ENCODE measurements around the gene PRKAG2.

Gene PRKAG2

DNA sequence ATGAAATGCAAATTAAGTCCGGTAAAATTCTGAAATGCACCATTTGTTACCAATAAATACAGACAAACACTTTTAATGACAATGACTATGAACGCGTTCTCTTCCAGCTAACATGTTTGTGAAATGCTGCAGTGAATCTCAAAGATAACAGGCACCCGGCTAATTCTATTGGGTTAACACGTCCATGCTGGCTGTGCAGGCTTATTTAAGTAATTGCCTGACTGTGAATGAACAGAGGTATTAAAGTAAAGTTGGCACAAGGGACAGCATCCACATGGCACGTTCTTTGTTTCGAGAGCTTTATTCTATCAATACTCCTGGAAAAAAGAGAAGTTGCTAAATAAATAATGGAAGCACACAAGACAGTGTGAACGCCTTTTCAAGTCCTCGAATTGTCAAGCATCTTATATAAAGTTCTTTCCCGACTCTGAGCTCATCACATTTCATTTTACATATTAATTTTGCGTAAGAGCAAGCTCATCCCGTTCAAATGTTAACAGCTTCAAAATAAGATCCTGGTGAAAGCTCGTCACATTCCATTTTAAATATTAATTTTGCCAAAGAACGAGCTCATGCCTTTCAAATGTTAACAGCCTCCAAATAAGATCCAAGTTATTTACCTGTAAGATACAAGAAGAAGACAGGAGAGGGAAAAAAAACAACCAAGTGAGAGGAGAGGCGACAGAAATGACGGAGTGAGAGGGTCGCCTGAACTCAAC lies 245.9 kb downstream of the PRKAG2 start:
- DNase-seq, result no peak

DNA sequence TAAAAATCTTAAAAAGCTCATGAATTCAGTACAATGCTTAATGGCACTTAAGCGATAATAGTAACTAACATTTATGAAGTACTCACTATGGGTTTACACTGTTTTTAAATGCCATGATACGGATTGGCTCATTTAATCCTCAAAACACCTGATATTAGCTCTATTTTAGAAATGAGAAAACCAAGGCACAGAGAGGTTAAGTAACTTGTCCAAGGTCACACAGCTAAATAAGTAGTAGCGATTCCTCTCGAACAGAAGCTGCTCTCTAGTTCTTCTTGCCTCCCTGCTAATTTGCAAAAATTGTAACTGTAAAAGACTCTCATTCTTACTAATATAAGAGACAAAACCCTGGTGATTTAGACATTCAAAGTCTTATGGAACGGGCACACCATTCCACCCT lies 246.6 kb downstream of the PRKAG2 start:
- DNase-seq, result no peak

DNA sequence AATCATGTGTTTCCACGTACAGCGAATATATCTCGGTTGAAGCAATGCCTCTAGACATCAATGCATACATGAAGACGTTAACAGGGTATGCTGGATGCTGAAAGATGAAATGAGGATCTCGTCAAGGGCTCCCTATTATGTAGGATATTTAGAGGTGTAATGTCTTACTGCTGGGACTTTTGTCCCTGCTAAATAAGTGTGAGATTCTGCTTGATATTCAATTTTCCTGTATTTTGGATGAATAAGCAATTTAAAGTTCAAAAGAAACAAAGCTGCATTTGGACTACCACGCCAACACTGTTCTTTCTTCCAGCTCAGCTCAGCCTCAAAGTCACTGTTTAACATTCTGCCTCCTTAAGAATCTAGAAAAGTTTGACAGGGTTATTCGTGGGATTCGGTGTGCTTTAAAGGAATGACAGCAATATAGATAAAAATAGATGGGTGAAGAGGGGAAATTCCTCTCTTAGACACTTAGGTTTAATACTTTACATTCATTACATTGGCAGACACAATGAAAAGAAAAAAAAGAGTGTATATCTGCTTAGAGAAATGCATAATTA lies 247.1 kb downstream of the PRKAG2 start:
- DNase-seq, result no peak

DNA sequence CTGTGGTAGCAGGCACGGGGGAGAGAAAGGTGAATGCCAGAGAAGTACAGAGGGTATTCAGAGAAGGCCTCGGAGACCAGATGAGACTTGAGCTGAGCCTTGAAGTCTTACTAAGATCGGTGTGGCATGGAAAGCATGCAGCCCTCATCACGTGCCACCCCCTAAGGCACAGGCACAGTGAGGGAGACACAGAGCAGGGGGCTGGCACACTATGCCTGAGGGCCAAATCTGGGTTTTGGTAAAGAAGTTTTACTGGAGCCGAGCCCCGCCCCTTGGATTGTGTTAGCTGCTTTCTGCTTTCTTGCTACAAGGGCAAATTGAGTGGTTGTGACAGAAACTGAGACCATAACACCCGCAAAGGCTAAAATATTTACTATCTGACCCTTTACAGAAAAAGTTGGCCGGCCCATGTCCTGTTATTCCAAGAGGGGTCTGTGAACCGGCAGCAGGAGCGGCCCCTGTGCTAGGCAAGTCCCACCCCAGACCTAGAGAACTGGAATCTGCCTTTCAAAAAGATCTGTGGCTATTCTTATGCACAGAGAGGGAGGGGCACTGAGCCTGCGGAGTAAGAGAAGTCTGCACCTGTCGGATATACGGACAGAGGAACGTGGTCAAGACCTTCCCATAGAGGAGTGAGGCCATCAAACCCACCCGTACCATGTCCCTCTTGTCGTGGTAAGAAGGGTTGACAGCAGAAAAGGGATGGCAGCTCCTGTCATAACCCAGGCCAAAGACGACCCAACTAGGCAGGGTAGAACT lies 247.9 kb downstream of the PRKAG2 start:
- no peak for DNase-seq

DNA sequence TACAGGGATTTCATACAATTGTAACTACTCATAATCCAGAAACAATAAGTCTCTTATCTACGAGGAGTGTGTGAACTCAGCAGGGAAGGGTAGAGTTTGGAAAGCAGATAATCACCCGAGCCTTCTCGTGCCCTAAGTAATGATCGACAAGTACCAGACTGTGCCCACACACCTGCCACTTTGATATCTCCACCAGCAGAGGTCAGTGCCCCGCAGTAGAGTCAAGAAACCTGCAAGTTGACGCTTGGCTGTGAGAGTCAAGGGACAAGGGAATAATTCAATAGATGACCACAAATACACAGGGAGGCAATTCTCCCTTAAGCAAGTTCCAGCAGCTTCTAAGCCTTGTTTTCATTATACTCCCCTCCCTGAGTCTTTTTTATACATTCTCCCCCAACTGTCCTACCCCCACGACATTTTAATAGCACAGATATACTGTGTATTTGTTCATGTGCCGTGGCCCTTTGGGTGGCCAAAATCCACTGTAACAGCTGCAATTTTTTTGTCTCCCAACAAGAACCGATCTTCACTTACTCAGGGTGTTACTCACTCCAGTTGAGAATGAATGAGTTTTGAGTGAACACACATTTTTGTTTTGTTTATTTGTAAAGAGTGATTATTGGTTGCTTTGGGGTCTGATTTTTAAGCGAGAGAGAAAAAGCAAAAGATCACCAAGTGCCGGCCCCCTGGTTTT lies 250.3 kb downstream of the PRKAG2 start:
- DNase-seq, result no peak

DNA sequence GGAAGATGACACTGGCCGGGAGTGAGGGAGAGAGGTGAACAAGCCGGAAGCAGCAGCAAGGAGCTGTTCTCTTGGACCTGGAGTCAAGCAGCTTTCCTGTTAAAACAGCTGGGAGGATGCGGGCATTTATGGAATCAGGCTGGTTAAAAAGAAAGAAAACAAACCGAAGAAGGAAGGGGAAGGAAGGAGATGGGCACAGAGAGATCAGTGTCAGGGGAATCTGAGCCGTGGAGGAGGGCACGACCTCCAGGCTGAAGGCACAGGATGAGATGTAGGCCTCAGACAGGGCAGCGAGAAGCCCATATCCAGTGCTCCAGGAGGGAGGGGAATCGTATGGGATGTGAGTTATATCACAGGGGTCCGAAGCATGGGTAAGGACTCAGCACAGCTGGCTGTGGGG lies 251.3 kb downstream of the PRKAG2 start:
- no peak for DNase-seq

DNA sequence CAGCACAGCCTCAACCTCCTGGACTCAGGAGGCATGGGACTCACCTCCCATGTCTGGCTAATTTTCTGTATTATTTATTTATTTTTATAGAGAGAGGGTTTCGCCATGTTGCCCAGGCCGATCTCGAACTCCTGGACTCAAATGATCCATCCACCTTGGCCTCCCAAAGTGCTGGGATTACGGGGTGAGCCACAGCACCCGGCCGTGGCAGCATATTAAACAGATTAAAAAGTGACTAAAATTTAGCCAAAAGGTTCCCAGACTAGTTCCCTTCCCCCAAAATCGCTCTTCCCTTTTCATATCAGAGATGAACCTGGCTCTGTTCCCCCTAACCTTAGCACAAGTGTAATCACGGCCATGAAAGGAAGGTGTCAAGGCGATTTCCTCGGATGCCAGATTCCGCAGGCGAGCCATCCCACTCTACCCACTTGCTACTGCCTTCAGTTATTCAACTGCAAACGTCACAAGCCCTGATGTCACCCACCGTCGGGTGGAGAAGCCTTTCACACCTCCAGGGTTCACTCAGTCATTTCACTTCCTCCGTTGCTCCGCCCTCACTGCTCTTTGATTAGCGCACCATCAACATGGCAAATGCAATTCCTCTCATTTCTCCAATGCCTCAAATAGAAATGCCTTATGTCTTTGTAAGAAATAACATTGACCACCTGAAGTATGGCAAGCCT lies 252.5 kb downstream of the PRKAG2 start:
- no peak for DNase-seq

DNA sequence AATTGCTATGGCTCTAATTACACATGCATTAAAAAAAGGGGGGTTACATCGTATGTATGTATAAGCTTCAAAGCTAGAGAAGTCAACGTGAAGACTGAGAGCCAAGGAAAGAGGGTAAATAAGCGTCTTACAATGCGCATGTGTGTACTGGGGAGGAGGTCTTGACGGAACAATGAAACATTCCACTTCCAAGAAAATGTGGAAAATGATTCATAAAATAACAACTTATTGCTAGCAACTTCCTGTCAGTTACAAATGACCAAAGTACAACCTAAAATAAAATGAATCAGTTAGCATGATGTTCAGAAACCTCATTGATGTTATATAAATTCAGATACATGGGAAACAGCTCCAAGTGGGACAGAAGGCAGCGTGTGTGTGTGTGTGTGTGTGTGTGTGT lies 253.1 kb downstream of the PRKAG2 start:
- no peak for DNase-seq

DNA sequence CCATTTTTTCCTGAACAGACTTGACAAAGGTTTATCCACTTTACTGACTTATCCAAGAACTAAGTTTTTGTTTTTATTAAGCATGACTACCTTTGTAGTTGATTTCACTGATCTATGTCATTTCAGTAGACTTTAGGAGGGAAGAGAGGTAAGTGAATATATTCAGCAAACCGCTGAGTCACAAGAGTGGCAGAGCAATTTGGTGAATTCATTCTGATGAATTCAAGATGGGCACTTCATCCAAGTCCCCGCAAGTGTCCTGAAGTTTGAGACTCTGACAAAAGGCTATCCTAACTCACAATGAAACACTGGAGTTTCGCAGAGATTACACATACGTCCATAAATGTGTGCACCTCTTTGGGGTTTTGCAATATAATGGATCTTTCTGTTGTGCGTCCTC lies 255.0 kb downstream of the PRKAG2 start:
- no peak for DNase-seq

DNA sequence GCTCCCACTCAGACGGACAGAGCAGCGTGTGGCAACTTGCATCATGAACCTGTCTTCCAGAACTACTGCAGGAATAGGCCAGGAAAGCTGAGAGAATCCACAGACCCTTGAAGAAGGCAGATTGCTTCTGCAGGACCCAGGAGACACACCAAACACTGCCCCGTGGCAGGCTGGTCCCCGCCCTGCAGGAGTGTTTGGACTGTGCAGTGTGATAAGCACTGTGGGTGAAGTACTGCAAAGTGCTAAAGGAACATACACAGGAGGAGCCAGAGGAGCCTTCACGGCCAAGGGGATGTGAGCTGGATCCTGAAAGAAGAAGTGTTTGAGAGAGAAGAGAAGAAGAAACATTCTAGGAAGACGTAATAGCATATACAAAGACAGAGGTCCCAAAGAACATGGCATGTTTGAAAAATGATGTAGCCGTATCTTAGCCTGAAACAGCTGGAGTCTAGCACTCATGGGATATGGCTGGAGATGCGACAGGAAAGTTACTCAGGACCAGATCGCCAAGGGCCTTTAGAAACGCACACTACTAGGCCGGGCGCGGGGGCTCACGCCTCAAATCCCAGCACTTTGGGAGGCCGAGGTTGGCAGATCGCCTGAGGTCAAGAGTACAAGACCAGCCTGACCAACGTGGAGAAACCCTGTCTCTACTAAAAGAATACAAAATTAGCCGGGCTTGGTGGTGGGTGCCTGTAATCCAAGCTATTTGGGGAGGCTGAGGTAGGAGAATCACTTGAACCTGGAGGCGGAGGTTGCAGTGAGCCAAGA lies 260.3 kb downstream of the PRKAG2 start:
- no peak for DNase-seq

DNA sequence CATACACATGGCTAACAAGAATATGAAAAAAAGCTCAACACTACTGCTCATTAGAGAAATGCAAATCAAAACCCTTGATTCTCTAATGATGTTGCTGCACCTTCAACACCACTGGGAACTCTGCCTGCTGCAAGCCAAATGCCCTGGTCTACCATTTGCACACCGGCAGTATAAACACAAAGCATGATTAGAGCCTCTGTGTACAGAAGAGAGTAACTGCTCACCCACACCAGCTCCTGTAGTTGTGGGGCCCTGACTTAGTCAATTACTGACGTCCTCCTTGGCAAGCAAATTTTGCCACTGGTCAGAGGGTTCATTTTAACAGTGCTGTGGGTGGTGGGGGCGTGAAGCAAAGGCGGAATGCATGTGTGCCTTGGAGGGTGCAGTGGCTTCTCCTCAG lies 261.1 kb downstream of the PRKAG2 start:
- DNase-seq, result no peak

DNA sequence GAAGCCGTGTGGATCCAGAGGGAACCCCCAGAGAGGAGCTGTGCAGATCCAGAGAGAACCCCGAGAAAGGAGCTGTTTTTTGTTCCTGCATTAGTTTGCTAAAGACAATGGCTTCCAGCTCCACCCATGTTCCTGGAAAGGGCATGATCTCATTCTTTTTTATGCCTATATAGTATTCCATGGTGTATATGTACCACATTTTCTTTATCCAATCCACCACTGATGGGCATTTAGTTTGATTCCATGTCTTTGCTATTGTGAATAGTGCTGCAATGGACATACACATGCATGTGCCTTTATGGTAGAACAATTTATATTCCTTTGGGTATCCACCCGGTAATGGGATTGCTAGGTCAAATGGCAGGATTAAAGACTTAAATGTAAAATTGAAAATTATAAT lies 261.9 kb downstream of the PRKAG2 start:
- DNase-seq, result no peak

DNA sequence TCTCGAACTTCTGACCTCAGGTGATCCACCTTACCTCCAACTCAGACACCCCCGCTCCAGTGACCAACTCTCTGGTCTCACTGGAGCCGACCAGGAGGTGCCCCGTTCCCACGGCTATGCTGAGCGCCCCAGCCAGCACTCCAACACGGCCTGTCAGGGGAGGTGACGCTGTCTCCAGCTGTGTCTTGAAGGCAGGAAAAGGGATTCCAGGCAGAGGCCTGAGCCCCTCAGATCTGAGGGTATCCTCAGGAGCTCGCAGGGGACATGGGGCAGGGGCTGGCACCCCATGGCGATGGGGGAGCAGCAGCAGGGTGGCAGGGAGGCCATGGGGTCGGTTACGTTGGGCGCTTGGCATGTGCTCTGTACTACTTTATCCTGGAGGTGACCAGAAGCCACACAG lies 262.9 kb downstream of the PRKAG2 start:
- DNase-seq, result no peak

DNA sequence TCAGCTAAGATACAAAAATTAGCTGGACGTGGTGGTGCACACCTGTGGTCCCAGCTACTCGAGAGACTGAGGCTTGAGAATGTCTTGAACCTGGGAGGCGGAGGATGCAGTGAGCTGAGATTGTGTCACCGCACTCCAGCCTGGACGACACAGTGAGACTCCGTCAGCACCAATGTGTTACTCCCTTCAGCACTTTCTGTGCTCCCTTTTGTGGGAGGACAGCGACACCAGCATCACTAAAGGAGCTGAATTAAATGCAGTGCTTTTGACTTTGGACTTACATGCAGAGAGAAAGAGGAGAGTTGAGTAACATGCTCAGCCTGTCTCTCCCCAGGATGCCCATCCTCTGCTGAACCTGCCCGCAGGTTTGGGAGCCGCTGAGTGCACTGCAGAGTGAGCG lies 265.0 kb downstream of the PRKAG2 start:
- DNase-seq, result no peak

DNA sequence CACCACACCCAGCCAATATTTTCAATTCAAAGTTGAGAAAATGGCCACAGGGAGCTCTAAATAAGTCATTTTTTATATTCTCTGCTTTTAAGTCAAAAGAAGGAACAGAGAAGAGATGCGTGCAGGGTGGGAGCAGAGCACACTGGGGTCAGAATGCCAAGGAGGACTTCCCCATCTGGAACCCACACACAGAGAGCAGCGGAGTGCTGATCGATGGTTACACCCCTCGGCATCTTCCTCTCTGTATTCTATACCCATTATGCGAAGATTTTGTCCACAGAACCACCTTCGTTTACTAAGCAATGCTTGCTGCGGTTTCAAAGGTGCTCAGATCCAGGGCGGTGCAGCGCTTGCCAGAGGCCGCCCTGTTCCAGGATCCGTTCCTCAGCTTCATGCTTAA lies 265.9 kb downstream of the PRKAG2 start:
- no peak for DNase-seq

DNA sequence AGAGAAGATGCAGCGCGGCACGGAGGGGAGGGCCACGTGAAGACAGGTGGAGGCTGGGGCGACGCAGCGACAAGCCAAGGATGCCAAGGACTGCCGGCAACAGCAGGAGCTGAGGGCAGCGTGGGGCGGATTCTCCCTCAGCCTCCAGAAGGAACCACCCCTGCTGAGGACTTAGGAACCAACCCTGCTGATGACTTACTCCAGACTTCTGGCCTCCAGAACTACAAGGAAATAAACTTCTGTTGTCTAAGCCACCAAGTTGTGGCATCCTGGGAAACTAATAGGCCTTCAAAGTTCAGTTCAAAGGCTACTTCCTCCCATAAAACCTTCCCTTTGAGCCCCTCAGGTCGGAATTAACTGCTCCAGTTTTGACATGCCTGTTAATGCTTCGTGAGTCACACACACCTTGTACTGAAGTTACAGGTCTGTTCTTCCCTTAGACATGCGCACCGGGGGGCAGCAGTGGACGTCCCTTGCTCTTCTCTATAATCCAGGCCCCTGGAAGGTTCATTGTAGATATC lies 268.8 kb downstream of the PRKAG2 start:
- no peak for DNase-seq

DNA sequence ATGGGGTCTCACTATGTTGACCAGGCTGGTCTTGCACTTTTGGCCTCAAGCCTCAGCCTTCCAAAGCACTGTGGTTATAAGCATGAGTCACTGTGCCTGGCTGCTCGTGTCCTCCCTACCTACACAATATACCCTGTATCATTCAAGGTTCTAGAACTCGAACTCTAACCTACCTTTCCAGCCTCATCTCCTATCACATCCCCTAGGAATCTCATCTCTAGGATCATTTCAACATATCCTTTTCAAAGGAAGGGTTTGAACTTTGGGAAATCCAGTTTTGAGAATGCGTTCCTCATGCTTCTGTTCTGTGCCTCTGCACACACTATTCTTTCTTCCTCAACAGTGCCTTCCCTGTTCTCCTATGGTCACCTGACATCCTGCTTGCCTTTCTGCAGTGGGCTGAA lies 269.4 kb downstream of the PRKAG2 start:
- DNase-seq, result no peak

DNA sequence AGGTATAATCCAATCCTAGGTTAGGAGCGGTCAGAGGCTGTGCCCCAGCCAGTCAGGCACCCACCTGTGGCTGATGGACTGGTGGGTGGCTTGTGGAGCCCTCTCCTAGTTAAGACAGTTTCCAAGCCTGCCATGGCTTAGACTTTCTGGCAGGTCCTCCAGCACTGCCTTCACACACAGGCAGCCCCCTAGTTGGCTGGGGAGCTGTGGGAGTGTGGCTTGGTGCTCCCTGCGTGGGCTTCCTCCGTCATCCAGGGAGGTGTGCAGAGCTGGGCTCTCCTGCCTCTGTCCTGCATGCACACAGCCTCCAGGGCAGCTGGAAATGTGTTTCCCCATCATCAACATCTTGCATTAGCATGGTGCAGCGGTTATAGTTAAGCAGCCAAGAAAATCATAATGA lies 273.0 kb downstream of the PRKAG2 start:
- DNase-seq, result no peak

DNA sequence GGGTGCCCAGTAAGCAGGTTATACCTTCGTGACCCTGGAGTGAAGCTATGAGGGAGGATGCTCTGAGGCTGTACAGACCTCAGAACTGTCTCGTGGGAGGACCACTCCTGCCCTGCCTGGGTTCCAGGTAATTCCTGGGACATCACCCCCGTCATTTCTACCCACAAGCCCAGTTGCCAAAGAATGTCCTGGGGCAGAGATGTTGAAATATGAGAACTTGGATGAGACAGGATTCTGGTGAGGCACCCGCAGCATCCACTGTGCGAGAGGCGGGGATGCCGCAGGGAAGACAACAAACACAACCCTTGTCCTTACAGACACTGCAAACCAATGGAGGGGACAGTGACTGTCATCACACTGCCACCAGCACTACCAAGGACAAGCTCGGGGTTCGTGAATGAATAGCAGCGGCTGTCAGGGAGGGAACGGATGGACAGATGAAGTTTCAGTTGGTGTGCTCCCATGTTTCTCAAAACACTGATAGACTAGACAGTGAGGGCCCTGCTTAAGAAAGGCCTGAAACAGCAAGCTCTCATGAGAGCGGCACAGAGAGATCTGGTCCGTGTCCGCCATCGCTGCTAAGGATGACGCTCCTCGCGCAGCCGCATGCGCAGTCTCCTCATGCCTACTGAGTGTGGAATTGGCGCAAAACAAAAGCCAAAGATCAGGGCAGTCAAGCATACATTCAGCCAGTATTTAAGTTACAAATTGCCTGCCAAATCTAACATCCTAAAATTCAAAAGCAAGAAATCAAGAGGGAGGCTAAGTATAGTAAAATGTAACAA lies 275.2 kb downstream of the PRKAG2 start:
- no peak for DNase-seq

DNA sequence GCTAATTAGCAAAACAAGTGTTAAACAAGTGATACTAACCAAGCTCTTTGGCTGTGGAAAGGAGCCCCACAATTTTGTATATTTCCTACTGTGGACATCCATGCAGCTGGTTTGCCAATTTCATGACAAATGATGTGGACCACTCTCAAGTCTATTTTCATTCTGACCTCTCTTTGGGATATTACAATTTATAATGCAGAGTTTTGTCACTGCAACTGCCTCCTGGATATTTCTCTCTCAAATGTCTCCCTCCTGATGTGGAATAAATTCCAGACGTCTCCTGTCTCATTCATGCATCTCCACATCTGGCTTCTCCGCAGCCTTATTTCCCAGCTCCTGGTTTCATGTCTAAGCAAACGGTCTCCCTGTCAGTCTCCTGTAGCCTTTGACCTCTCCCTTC lies 276.6 kb downstream of the PRKAG2 start:
- no peak for DNase-seq
